Central memory CD8-positive, alpha-beta T cell (primary cell): ENCODE results near the gene GARRE1.

Source experiments
- ATAC-seq: fragments of 150-1000 bp; cut with Tn5 transposase; replicated peaks from 2 replicates; pipeline ENCODE4 v1.10.0; 2022; ENCODE audit warnings: mild to moderate bottlenecking, moderate FRiP score, moderate number of reproducible peaks; ENCODE audit not compliant: poor library complexity, severe bottlenecking; ENCODE audit errors: extremely low read depth
- DNase-seq, 2 donors: peaks; one replicate each; pipeline ENCODE4 v3.0.0; 2021; ENCODE audit warnings: low spot score in 2 of 2
- H3K27ac Mint-ChIP-seq: one replicate; pipeline ENCODE4 v1.8.0; 2022; ENCODE audit warnings: low read depth, mild to moderate bottlenecking, moderate library complexity, mixed read lengths
- H3K27me3 Mint-ChIP-seq: one replicate; pipeline ENCODE4 v1.8.0; 2022; ENCODE audit warnings: mixed read lengths
- H3K36me3 Mint-ChIP-seq: one replicate; pipeline ENCODE4 v1.8.0; 2022; ENCODE audit warnings: mild to moderate bottlenecking, moderate library complexity, mixed read lengths; ENCODE audit not compliant: insufficient read depth
- H3K4me1 Mint-ChIP-seq: one replicate; pipeline ENCODE4 v1.8.0; 2022; ENCODE audit warnings: mixed read lengths
- H3K4me3 Mint-ChIP-seq: one replicate; pipeline ENCODE4 v1.8.0; 2022; ENCODE audit warnings: mild to moderate bottlenecking, moderate library complexity, mixed read lengths
- H3K9me3 Mint-ChIP-seq: one replicate; pipeline ENCODE4 v1.8.0; 2022; ENCODE audit warnings: mixed read lengths

GARRE1 gene

GRCh38 chr19:34298891-34299520 is 44.7 kb downstream of the GARRE1 start:
- H3K36me3 Mint-ChIP-seq, result peaks cover 10% of the 10 kb centered on the region
- H3K9me3 Mint-ChIP-seq, result no peaks in the 10 kb centered on the region
- DNase-seq (no peak), ATAC-seq (no peak)
- H3K27me3 Mint-ChIP-seq, result no peaks in the 10 kb centered on the region
- H3K27ac Mint-ChIP-seq, result no peak overlapping the region
- no peak overlapping the region for H3K4me3 Mint-ChIP-seq
- H3K4me1 Mint-ChIP-seq, result no peaks in the 10 kb centered on the region

- Mint-ChIP-seq H3K36me3 (peaks cover 10% of the 10 kb centered on the region), H3K27ac (no peak overlapping the region), H3K27me3 (no peaks in the 10 kb centered on the region), H3K4me3 (no peak overlapping the region), H3K4me1 (no peaks in the 10 kb centered on the region), H3K9me3 (no peaks in the 10 kb centered on the region)
- no peak for ATAC-seq
- DNase-seq, result no peak
These were observed 45.2 kb downstream of the GARRE1 start for GRCh38 chr19:34299576-34299975.

GRCh38 chr19:34300380-34300779 is 46.0 kb downstream of the GARRE1 start:
- H3K4me3 Mint-ChIP-seq, result no peak overlapping the region
- no peak overlapping the region for H3K27ac Mint-ChIP-seq
- H3K36me3 Mint-ChIP-seq, result peaks cover 13% of the 10 kb centered on the region
- ATAC-seq (no peak), DNase-seq (no peak)
- H3K4me1 Mint-ChIP-seq, result no peaks in the 10 kb centered on the region
- no peaks in the 10 kb centered on the region for H3K9me3 Mint-ChIP-seq
- H3K27me3 Mint-ChIP-seq, result no peaks in the 10 kb centered on the region

- ATAC-seq (no peak), DNase-seq (no peak)
- no peaks in the 10 kb centered on the region for H3K4me1 Mint-ChIP-seq
- H3K27ac Mint-ChIP-seq, result no peak overlapping the region
- H3K36me3 Mint-ChIP-seq, result peaks cover 14% of the 10 kb centered on the region
- no peaks in the 10 kb centered on the region for H3K9me3 Mint-ChIP-seq
- H3K4me3 Mint-ChIP-seq, result no peak overlapping the region
- H3K27me3 Mint-ChIP-seq, result no peaks in the 10 kb centered on the region
These were observed 46.6 kb downstream of the GARRE1 start for GRCh38 chr19:34300962-34301361.
